NB4 (cell line): ENCODE measurements around the gene INCENP.

Experiments
- CTCF ChIP-seq: IDR thresholded peaks from one replicate; pipeline ENCODE4 v1.5.1; 2012; ENCODE audit warnings: low read depth, low read length
- MAX ChIP-seq: IDR thresholded peaks from 2 replicates; pipeline ENCODE4 v1.6.1; 2011; ENCODE audit warnings: low read depth, low read length
- MYC ChIP-seq: IDR thresholded peaks from 2 replicates; pipeline ENCODE4 v1.6.1; 2011; ENCODE audit warnings: low read depth, low read length
- POLR2A ChIP-seq: IDR thresholded peaks from 2 replicates; pipeline ENCODE4 v1.6.1; 2011; ENCODE audit warnings: mild to moderate bottlenecking; ENCODE audit not compliant: insufficient read length; ENCODE audit errors: extremely low read depth

- TF ChIP-seq CTCF (no peak), POLR2A (no peak), MYC (no peak), MAX (no peak)
These were observed 27.3 kb downstream of the INCENP start for GRCh38 chr11:62150887-62151736.
